HepG2 (cell line): ENCODE measurements around the gene C2orf42. TPM values are rescaled to one million over a fixed set of nuclear protein-coding genes. Genes with fewer than 3 reads are reported as not detected.

ENCODE experiments used
- BHLHE40 ChIP-seq: IDR thresholded peaks from 2 replicates; pipeline ENCODE4 v1.6.1; 2011; ENCODE audit warnings: low read length, improper control_type of control experiment
- FOXC1 ChIP-seq: sonication (generic); formaldehyde crosslinking; IDR thresholded peaks from 2 replicates; pipeline ENCODE4 v1.8.0; 2022; ENCODE audit warnings: mild to moderate bottlenecking, missing genetic modification reagents, borderline replicate concordance
- MBD4 ChIP-seq: IDR thresholded peaks from 2 replicates; pipeline ENCODE4 v1.6.1; 2012; ENCODE audit warnings: low read length, inconsistent platforms, borderline replicate concordance
- NFATC3 ChIP-seq: sonication (generic); formaldehyde crosslinking; IDR thresholded peaks from 2 replicates; pipeline ENCODE4 v1.5.1; 2020; ENCODE audit warnings: mild to moderate bottlenecking, missing genetic modification reagents
- NFE2 ChIP-seq: sonication (generic); formaldehyde crosslinking; IDR thresholded peaks from 2 replicates; pipeline ENCODE4 v1.4.0; 2020; ENCODE audit warnings: missing genetic modification reagents
- NFE2L2 ChIP-seq: fragments of 150-350 bp; IDR thresholded peaks from 2 replicates; pipeline ENCODE4 v1.6.1; 2014; ENCODE audit warnings: low read length
- NFIC ChIP-seq: IDR thresholded peaks from 2 replicates; pipeline ENCODE4 v1.6.1; 2012; ENCODE audit warnings: mild to moderate bottlenecking, low read length, inconsistent platforms
- PAF1 ChIP-seq: IDR thresholded peaks from 2 replicates; pipeline ENCODE4 v1.6.1; 2016; ENCODE audit warnings: missing genetic modification reagents, missing compliant biosample characterization
- PRDM10 ChIP-seq: sonication (generic); formaldehyde crosslinking; IDR thresholded peaks from 2 replicates; pipeline ENCODE4 v1.4.0; 2020; ENCODE audit warnings: low read depth, missing genetic modification reagents
- RFXANK ChIP-seq: IDR thresholded peaks from 2 replicates; pipeline ENCODE4 v1.6.1; 2016
- SIN3B ChIP-seq: fragments of 150-350 bp; IDR thresholded peaks from 2 replicates; pipeline ENCODE4 v1.6.1; 2014; ENCODE audit warnings: low read length
- SIX4 ChIP-seq: sonication (generic); formaldehyde crosslinking; IDR thresholded peaks from 2 replicates; pipeline ENCODE4 v1.4.0; 2020; ENCODE audit warnings: missing genetic modification reagents
- ZBTB7B ChIP-seq: sonication (generic); formaldehyde crosslinking; IDR thresholded peaks from 2 replicates; pipeline ENCODE4 v1.4.0; 2020; ENCODE audit warnings: missing genetic modification reagents
- ZNF280D ChIP-seq: sonication (generic); formaldehyde crosslinking; IDR thresholded peaks from 2 replicates; pipeline ENCODE4 v1.5.1; 2020; ENCODE audit warnings: mild to moderate bottlenecking, missing genetic modification reagents
- ZNF530 ChIP-seq: sonication (generic); formaldehyde crosslinking; IDR thresholded peaks from 2 replicates; pipeline ENCODE4 v1.5.0; 2020; ENCODE audit warnings: low read depth, mild to moderate bottlenecking, missing genetic modification reagents
- ZNF720 ChIP-seq: sonication (generic); formaldehyde crosslinking; IDR thresholded peaks from 2 replicates; pipeline ENCODE4 v1.4.0; 2020; ENCODE audit warnings: missing genetic modification reagents
- ZNF737 ChIP-seq: sonication (generic); formaldehyde crosslinking; IDR thresholded peaks from 2 replicates; pipeline ENCODE4 v1.5.0; 2020; ENCODE audit warnings: missing genetic modification reagents, mild to moderate bottlenecking, borderline replicate concordance
- ZNF766 ChIP-seq: sonication (generic); formaldehyde crosslinking; IDR thresholded peaks from 2 replicates; pipeline ENCODE4 v1.5.0; 2020; ENCODE audit warnings: missing genetic modification reagents, borderline replicate concordance
- ZSCAN22 ChIP-seq: sonication (generic); formaldehyde crosslinking; IDR thresholded peaks from 2 replicates; pipeline ENCODE4 v1.4.0; 2020; ENCODE audit warnings: mild to moderate bottlenecking, missing genetic modification reagents
- polyA plus RNA-seq, 8 experiments: library from polyadenylated mRNA; depleted of rRNA in 3 of 8; stranded (reverse) in 7 of 8; unstranded in 1 of 8; fragments of >200 nt; fragmentation: Illumina TruSeq in 4 of 8; extraction: Trizol in 4 of 8; gene quantifications; 2 replicates each; pipeline versions ENCODE4 v1.2.1 to v1.2.3, GENCODE V29; 2011 to 2016; ENCODE audit warnings: low read depth in 4 of 8, missing spikeins in 1 of 8, mixed read lengths in 1 of 8; ENCODE audit not compliant: insufficient read depth in 1 of 8
- total RNA-seq, 5 experiments: library from RNA; depleted of rRNA; stranded (reverse); fragments of >200 nt; fragmentation: Illumina TruSeq; extraction: Trizol; gene quantifications; 2 replicates each; pipeline ENCODE4 v1.2.3, GENCODE V29; 2016; ENCODE audit warnings: low read depth in 1 of 5
- TF ChIP-seq, protein P1 (sequence below): fragments of 450-650 bp; IDR thresholded peaks from 2 replicates; pipeline ENCODE4 v1.6.1; 2017
- TF ChIP-seq, protein P2 (sequence below): sonication (generic); formaldehyde crosslinking; IDR thresholded peaks from 2 replicates; pipeline ENCODE4 v1.5.0; 2020; ENCODE audit warnings: missing genetic modification reagents, mild to moderate bottlenecking, borderline replicate concordance

The C2orf42 gene
- total and polyA plus RNA-seq, 2 of the 13 experiments (the other 11 are each of a cell fraction or from before 2014, with no cell fraction given), result 9.3 to 9.9 TPM

DNA sequence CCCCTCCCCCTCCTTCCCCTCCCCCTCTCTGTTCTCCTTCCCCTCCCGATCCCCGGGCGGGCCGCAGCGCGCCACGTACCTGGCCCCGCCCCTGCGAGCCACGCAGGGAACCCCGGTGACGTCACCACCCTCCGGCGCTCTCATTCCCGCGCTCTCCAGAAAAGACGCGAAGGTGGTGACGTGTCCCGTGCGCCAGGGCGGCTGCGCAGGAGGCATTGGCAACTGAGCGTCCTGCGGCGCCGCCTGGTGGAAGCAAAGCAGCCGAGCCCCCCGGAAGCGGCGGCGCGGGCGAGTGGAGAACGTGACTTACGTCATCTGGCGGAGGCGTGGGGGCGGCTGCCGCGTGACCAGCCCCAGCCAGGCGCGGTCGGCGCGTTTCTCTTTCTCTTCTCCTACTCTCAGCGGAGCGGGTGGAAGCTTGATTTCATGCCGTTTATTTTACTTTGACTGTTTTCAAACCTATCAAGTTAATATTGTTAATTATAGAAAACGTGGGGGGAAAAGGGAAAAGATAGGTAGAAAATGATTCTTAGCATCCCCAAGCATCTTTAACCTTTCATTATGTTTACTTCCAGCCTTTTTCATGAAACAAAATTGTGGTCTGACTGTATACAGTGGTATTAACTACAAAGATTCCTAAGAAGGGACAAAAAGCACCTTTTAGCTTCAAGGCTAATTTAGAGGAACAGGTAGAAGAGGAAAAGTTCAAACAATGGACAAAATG is 48.1 kb downstream of the C2orf42 start (continued):
- TF ChIP-seq PRDM10 (CRISPR knock-in tag) (peak; percentile 79; the same call in 1 of the 2 replicates), NFIC (0 out of 2 replicates have a peak, but pooled peaks have one; percentile 73), MBD4 (no peak), NFE2 (CRISPR knock-in tag) (peak; percentile 37; the same call in 1 of the 2 replicates), ZBTB7B (CRISPR knock-in tag) (peak; percentile 99), ZNF530 (CRISPR knock-in tag) (no peak), RFXANK (CRISPR knock-in tag) (peak; percentile 97), NFATC3 (CRISPR knock-in tag) (peak; percentile 89), FOXC1 (CRISPR knock-in tag) (peak; percentile 99), BHLHE40 (peak; percentile 100), ZSCAN22 (CRISPR knock-in tag) (no peak; the same call in 1 of the 2 replicates), SIN3B (no peak), ZNF280D (CRISPR knock-in tag) (peak; percentile 82), NFE2L2 (no peak), ZNF737 (no peak; the same call in 1 of the 2 replicates), PAF1 (no peak), SIX4 (CRISPR knock-in tag) (peak; percentile 88), ZNF720 (CRISPR knock-in tag) (peak; percentile 65; the same call in 1 of the 2 replicates), ZNF766 (CRISPR knock-in tag) (peak; percentile 83; the same call in 1 of the 2 replicates)
- TF ChIP-seq, protein P1, sequence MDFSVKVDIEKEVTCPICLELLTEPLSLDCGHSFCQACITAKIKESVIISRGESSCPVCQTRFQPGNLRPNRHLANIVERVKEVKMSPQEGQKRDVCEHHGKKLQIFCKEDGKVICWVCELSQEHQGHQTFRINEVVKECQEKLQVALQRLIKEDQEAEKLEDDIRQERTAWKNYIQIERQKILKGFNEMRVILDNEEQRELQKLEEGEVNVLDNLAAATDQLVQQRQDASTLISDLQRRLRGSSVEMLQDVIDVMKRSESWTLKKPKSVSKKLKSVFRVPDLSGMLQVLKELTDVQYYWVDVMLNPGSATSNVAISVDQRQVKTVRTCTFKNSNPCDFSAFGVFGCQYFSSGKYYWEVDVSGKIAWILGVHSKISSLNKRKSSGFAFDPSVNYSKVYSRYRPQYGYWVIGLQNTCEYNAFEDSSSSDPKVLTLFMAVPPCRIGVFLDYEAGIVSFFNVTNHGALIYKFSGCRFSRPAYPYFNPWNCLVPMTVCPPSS, result no peak
- TF ChIP-seq, protein P2, sequence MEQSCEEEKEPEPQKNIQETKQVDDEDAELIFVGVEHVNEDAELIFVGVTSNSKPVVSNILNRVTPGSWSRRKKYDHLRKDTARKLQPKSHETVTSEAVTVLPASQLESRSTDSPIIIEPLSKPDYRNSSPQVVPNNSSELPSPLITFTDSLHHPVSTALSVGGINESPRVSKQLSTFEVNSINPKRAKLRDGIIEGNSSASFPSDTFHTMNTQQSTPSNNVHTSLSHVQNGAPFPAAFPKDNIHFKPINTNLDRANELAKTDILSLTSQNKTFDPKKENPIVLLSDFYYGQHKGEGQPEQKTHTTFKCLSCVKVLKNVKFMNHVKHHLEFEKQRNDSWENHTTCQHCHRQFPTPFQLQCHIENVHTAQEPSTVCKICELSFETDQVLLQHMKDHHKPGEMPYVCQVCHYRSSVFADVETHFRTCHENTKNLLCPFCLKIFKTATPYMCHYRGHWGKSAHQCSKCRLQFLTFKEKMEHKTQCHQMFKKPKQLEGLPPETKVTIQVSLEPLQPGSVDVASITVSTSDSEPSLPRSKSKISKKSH (CRISPR knock-in tag), result peak; percentile 87; the same call in 1 of the 2 replicates
